Measurements from ENCODE around the gene SLC4A8.

- TF ChIP-seq MYC (IDR thresholded peaks at IDR 0.05; ENCODE audit: low read depth, low read length) (no peak), CTCF (IDR thresholded peaks at IDR 0.05; ENCODE audit: low read depth, low read length) (no peak)
Measured at GRCh38 chr12:51484119-51484518, 59.5 kb downstream of the SLC4A8 start.

Data from NB4 (cell line).